HepG2 (cell line): Measurements from ENCODE around the gene LCA5. TPM values are rescaled to one million over a fixed set of nuclear protein-coding genes. Genes with fewer than 3 reads are reported as not detected.

Experiments
- DNMT3B ChIP-seq: conservative IDR thresholded peaks from 2 replicates; pipeline ENCODE4 v1.6.1; 2016; ENCODE audit warnings: missing biosample characterization, control low read depth
- GATA4 ChIP-seq: sonication (generic); IDR thresholded peaks from 2 replicates; pipeline ENCODE4 v1.6.1; 2016; ENCODE audit warnings: antibody characterized with exemption, low read depth, borderline replicate concordance
- HNF4G ChIP-seq, 2 experiments: sonication (generic) in 1 of 2; formaldehyde crosslinking in 1 of 2; IDR thresholded peaks; 2 replicates each; pipeline versions ENCODE4 v1.4.0 to v1.6.1; 2011 to 2020; ENCODE audit warnings: borderline replicate concordance in 2 of 2, low read depth in 2 of 2, mild to moderate bottlenecking in 2 of 2, low read length in 1 of 2, missing genetic modification reagents in 1 of 2, moderate library complexity in 1 of 2
- ISL2 ChIP-seq: sonication (generic); formaldehyde crosslinking; IDR thresholded peaks from 2 replicates; pipeline ENCODE4 v1.5.0; 2020; ENCODE audit warnings: missing genetic modification reagents
- NFATC3 ChIP-seq: sonication (generic); formaldehyde crosslinking; IDR thresholded peaks from 2 replicates; pipeline ENCODE4 v1.5.1; 2020; ENCODE audit warnings: mild to moderate bottlenecking, missing genetic modification reagents
- NFIC ChIP-seq: IDR thresholded peaks from 2 replicates; pipeline ENCODE4 v1.6.1; 2012; ENCODE audit warnings: mild to moderate bottlenecking, low read length, inconsistent platforms
- POLR2G ChIP-seq: fragments of 200-400 bp; formaldehyde crosslinking; IDR thresholded peaks from 2 replicates; pipeline ENCODE4 v1.6.1; 2018; ENCODE audit warnings: mild to moderate bottlenecking, low read depth, low read length, moderate library complexity
- SALL1 ChIP-seq: sonication (generic); formaldehyde crosslinking; IDR thresholded peaks from 2 replicates; pipeline ENCODE4 v1.8.0; 2022; ENCODE audit warnings: mild to moderate bottlenecking, missing genetic modification reagents
- TCF7 ChIP-seq: sonication (generic); IDR thresholded peaks from 2 replicates; pipeline ENCODE4 v1.6.1; 2016; ENCODE audit warnings: antibody characterized with exemption, low read depth
- TEAD3 ChIP-seq: optimal IDR thresholded peaks from 2 replicates; pipeline ENCODE3; 2016; ENCODE audit warnings: borderline replicate concordance
- TOE1 ChIP-seq: sonication (generic); formaldehyde crosslinking; IDR thresholded peaks from 2 replicates; pipeline ENCODE4 v1.4.0; 2020; ENCODE audit warnings: mild to moderate bottlenecking, missing genetic modification reagents
- ZGPAT ChIP-seq: IDR thresholded peaks from 2 replicates; pipeline ENCODE4 v1.6.1; 2016; ENCODE audit warnings: mild to moderate bottlenecking
- ZNF546 ChIP-seq: sonication (generic); formaldehyde crosslinking; conservative IDR thresholded peaks from 2 replicates; pipeline ENCODE4 v1.8.1; 2023; ENCODE audit warnings: mild to moderate bottlenecking, missing genetic modification reagents
- ZNF564 ChIP-seq: sonication (generic); formaldehyde crosslinking; IDR thresholded peaks from 2 replicates; pipeline ENCODE4 v1.8.1; 2023; ENCODE audit warnings: mild to moderate bottlenecking, missing genetic modification reagents
- ZSCAN5A ChIP-seq: sonication (generic); formaldehyde crosslinking; IDR thresholded peaks from 2 replicates; pipeline ENCODE4 v1.8.0; 2022; ENCODE audit warnings: mild to moderate bottlenecking, missing genetic modification reagents, borderline replicate concordance
- polyA plus RNA-seq, 8 experiments: library from polyadenylated mRNA; depleted of rRNA in 3 of 8; stranded (reverse) in 7 of 8; unstranded in 1 of 8; fragments of >200 nt; fragmentation: Illumina TruSeq in 4 of 8; extraction: Trizol in 4 of 8; gene quantifications; 2 replicates each; pipeline versions ENCODE4 v1.2.1 to v1.2.3, GENCODE V29; 2011 to 2016; ENCODE audit warnings: low read depth in 4 of 8, missing spikeins in 1 of 8, mixed read lengths in 1 of 8; ENCODE audit not compliant: insufficient read depth in 1 of 8
- total RNA-seq, 5 experiments: library from RNA; depleted of rRNA; stranded (reverse); fragments of >200 nt; fragmentation: Illumina TruSeq; extraction: Trizol; gene quantifications; 2 replicates each; pipeline ENCODE4 v1.2.3, GENCODE V29; 2016; ENCODE audit warnings: low read depth in 1 of 5
- TF ChIP-seq, protein P1 (sequence below): sonication (generic); formaldehyde crosslinking; IDR thresholded peaks from 2 replicates; pipeline ENCODE4 v1.5.0; 2020; ENCODE audit warnings: missing genetic modification reagents
- TF ChIP-seq, protein P2 (sequence below): sonication (generic); formaldehyde crosslinking; IDR thresholded peaks from 2 replicates; pipeline ENCODE4 v1.8.0; 2022; ENCODE audit warnings: missing genetic modification reagents, low read depth, mild to moderate bottlenecking, borderline replicate concordance
- TF ChIP-seq, protein P3 (sequence below): sonication (generic); formaldehyde crosslinking; IDR thresholded peaks from 2 replicates; pipeline ENCODE4 v1.5.1; 2020; ENCODE audit warnings: mild to moderate bottlenecking, missing genetic modification reagents, borderline replicate concordance

Gene LCA5
- total and polyA plus RNA-seq, 2 of the 13 experiments (the other 11 are each of a cell fraction or from before 2014, with no cell fraction given), result 0.84 to 4.6 TPM

- no peak for TF ChIP-seq GATA4
- TF ChIP-seq, protein P1, sequence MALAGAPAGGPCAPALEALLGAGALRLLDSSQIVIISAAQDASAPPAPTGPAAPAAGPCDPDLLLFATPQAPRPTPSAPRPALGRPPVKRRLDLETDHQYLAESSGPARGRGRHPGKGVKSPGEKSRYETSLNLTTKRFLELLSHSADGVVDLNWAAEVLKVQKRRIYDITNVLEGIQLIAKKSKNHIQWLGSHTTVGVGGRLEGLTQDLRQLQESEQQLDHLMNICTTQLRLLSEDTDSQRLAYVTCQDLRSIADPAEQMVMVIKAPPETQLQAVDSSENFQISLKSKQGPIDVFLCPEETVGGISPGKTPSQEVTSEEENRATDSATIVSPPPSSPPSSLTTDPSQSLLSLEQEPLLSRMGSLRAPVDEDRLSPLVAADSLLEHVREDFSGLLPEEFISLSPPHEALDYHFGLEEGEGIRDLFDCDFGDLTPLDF (CRISPR knock-in tag), result no peak
- peak; percentile 52; the same call in 1 of the 2 replicates for TF ChIP-seq NFIC
- peak; percentile 34; the same call in 1 of the 2 replicates for TF ChIP-seq ISL2
- TF ChIP-seq TCF7, result no peak
- TF ChIP-seq TOE1 (CRISPR knock-in tag), result no peak
- 0 out of 2 replicates have a peak, but pooled peaks have one; percentile 16 for TF ChIP-seq ZGPAT (CRISPR knock-in tag)
- no peak for TF ChIP-seq POLR2G
- TF ChIP-seq ZSCAN5A, result no peak
- TF ChIP-seq TEAD3 (CRISPR knock-in tag), result no peak
- no peak for TF ChIP-seq NFATC3 (CRISPR knock-in tag)
- no peak for TF ChIP-seq ZNF546 (CRISPR knock-in tag)
- TF ChIP-seq, protein P2, sequence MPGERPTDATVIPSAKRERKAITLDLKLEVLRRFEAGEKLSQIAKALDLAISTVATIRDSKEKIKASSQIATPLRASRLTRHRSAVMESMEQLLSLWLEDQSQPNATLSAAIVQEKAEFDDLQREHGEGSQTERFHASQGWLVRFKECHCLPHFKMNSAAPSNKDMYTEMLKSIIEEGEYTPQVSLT, result no peak
- peak; percentile 80 for TF ChIP-seq SALL1 (CRISPR knock-in tag)
- TF ChIP-seq HNF4G (IDR thresholded peaks at IDR 0.05; ENCODE audit: borderline replicate concordance, low read depth, low read length), result 0 out of 2 replicates have a peak, but pooled peaks have one; percentile 12
- no peak for TF ChIP-seq HNF4G (CRISPR knock-in tag; IDR thresholded peaks at IDR 0.05; ENCODE audit: borderline replicate concordance, low read depth)
- no peak for TF ChIP-seq ZNF564
- TF ChIP-seq, protein P3, sequence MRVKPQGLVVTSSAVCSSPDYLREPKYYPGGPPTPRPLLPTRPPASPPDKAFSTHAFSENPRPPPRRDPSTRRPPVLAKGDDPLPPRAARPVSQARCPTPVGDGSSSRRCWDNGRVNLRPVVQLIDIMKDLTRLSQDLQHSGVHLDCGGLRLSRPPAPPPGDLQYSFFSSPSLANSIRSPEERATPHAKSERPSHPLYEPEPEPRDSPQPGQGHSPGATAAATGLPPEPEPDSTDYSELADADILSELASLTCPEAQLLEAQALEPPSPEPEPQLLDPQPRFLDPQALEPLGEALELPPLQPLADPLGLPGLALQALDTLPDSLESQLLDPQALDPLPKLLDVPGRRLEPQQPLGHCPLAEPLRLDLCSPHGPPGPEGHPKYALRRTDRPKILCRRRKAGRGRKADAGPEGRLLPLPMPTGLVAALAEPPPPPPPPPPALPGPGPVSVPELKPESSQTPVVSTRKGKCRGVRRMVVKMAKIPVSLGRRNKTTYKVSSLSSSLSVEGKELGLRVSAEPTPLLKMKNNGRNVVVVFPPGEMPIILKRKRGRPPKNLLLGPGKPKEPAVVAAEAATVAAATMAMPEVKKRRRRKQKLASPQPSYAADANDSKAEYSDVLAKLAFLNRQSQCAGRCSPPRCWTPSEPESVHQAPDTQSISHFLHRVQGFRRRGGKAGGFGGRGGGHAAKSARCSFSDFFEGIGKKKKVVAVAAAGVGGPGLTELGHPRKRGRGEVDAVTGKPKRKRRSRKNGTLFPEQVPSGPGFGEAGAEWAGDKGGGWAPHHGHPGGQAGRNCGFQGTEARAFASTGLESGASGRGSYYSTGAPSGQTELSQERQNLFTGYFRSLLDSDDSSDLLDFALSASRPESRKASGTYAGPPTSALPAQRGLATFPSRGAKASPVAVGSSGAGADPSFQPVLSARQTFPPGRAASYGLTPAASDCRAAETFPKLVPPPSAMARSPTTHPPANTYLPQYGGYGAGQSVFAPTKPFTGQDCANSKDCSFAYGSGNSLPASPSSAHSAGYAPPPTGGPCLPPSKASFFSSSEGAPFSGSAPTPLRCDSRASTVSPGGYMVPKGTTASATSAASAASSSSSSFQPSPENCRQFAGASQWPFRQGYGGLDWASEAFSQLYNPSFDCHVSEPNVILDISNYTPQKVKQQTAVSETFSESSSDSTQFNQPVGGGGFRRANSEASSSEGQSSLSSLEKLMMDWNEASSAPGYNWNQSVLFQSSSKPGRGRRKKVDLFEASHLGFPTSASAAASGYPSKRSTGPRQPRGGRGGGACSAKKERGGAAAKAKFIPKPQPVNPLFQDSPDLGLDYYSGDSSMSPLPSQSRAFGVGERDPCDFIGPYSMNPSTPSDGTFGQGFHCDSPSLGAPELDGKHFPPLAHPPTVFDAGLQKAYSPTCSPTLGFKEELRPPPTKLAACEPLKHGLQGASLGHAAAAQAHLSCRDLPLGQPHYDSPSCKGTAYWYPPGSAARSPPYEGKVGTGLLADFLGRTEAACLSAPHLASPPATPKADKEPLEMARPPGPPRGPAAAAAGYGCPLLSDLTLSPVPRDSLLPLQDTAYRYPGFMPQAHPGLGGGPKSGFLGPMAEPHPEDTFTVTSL (CRISPR knock-in tag), result peak; percentile 22; the same call in 1 of the 2 replicates
- TF ChIP-seq DNMT3B (CRISPR knock-in tag), result no peak
Observed at GRCh38 chr6:79557673-79558467, 20.6 kb upstream of the LCA5 start (continued).
